GM12873 (cell line): ENCODE results near the gene BIN1.

Experiments
- TF ChIP-seq, protein P1 (sequence below): IDR thresholded peaks from 2 replicates; pipeline ENCODE4 v1.5.1; 2012; ENCODE audit warnings: low read depth, mild to moderate bottlenecking, moderate library complexity, low read length, control low read depth; ENCODE audit not compliant: insufficient read depth; ENCODE audit errors: missing control alignments

Gene BIN1

DNA sequence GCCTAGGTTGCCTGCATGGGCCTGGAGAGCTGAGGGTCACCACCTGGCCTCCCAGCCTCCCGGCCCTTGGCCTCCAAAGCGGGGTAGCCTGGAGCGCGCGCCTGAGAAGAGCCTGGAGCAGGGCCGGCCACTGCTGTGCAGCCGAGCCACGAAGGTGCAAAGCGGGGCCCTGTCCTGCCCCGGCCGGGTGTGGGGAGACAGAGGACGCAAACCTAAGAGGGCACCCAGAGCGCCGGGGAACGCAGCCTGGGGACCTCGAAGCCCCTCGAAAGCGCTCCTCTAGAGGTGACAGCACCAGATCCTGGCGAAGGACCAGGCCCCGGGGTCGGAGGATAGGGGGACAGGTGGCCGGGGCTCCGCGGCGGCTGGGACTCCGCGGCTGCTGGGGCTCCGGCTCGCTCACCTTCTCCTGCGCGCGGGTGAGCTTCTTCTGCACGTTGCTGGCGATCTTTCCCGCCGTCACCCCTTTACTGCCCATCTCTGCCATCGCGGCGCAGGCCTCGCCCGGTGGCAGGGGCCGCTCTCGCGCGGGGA, 430 bp downstream of the BIN1 start:
- TF ChIP-seq, protein P1, sequence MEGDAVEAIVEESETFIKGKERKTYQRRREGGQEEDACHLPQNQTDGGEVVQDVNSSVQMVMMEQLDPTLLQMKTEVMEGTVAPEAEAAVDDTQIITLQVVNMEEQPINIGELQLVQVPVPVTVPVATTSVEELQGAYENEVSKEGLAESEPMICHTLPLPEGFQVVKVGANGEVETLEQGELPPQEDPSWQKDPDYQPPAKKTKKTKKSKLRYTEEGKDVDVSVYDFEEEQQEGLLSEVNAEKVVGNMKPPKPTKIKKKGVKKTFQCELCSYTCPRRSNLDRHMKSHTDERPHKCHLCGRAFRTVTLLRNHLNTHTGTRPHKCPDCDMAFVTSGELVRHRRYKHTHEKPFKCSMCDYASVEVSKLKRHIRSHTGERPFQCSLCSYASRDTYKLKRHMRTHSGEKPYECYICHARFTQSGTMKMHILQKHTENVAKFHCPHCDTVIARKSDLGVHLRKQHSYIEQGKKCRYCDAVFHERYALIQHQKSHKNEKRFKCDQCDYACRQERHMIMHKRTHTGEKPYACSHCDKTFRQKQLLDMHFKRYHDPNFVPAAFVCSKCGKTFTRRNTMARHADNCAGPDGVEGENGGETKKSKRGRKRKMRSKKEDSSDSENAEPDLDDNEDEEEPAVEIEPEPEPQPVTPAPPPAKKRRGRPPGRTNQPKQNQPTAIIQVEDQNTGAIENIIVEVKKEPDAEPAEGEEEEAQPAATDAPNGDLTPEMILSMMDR = no peak

DNA sequence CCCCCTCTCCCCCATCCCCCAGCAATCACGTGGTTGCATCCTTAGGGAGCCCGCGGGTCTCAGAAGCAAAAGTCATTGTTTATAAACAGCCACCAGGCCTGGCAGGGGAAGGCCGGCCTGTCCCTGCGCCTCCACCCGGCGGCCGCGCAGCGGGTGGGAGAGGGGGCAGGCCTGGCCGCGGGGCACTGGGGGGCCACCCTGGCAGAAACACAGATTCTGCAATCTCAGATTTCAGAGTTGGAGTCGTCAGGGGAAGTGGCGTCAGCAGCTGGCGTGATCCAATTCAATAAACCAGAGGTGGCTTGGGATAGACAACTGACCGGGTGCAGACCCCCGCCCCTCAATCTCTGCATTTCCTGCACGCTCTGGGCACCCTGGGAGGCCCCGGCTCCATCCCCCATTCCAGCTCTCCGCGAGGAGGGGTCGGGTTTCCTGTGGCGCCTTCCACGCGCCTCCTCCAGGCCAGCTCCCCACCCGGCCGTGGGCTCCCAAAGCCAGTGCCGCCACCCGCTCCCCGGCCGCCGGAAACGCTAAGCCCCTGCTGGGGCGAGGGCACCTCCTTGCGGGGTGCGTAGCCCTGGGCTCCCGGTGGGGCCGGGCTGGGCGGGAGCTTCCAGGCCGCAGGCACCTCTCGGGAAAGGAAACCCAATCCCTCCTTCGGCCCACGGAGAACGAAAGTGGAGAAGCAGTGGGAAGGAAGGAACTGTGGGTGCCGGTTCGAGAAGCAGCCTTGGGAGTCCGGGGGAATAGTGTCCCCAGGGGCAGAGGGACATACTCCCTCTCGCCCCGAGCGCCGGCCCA, 1.1 kb downstream of the BIN1 start:
- TF ChIP-seq, protein P1 = no peak

DNA sequence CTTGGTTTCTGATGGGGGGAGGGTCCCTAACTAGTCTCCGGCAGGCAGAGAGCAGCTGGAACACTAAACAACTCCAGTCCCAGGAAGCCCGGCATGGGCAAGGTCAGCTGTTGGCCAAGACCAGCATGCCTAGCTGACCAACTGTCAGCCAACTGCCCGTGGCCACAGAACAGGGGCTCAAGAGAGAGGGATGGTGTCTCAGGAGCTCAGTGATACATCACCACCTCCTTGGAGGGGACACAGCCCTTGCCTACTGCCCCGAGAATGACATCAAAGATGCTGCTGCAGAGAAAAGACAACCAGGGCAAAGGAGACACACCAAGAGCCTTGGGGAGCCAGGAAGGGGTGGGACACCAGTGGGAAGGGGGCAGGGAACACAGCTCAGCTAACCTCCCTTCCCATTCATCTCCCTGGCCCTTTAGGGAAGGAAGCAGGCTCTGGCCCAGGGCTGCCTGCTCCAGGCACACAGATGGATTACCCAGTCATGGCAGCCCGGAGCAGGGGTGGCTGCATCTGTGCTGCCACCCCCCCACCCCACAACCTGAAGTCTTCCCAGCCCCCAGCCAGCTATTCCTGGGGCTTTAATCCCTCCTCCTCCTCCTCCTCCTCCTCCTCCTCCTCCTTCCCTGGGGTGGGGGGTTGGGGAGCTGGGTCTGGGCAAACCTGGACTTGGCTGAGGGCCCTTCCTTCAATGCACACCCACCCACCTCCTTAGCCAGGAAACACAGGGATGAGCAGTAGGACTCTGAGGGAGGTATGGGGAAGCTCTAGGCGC, 1.9 kb downstream of the BIN1 start:
- TF ChIP-seq, protein P1 = no peak

DNA sequence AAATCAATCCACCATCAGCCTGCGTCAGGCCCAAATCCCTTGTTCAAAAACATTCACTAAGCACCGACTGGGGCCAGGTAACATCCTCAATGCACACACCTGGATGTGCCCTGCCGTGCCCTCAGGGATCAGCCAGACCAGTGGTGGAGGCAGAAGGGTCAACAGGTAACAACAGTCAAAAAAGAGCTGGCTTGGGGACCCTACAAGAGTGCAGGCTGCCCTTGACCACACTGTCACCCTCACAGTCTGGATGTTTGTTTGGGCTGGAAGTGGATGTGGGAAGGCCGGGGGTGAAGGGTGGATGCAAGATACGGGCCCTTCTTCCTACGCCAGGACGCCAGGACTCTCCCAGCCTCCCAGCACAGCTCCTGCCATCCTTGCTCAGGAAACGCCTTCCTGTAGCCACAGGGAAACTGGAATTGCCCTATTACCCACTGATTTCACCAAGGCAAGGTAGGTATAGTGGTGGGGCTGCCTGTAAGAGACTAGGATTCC, 2.7 kb downstream of the BIN1 start:
- TF ChIP-seq, protein P1 = no peak

DNA sequence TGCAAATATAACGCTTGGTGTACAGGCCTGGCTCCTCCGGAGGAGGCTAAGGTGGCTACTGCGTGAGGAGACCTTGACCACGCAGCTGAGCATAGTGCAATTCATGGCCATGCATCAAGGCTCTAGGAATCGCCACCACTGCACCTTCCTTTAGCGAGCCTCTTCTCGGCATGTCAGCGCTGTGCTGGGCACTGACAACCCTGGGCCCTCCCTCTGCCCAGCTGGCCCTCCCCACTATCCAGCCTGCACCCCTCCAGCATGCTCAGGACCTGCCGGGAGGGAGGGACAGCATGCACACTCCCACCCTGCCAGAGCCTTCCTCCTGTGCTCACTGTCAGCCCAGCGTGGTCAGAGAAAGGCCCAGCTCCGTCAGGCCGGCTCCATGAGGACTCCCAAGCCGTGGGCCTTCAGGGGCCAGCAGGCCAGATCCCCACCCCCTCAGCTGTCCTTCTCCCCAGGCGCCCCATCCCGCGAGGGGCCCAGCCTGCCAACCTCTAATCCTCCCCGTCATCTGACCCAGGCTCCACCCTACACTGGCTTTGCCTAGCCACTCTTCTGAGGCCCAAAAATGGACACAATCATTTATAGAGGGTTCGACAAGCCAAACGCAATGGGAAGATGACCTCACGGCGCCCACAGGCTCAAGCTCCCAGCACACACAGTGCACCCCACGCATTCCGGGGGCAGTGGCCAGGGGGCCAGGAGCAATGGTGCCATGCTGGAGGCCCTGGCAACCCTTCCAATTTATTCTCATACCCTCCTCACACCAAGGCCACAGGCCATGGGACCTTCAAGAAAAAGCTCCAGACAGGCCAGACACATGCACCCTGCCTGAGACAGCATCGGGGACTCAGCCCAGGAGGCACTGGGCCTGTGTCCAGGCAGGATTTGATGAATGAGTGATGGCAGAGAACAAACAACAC, 3.5 kb downstream of the BIN1 start:
- TF ChIP-seq, protein P1 = no peak

DNA sequence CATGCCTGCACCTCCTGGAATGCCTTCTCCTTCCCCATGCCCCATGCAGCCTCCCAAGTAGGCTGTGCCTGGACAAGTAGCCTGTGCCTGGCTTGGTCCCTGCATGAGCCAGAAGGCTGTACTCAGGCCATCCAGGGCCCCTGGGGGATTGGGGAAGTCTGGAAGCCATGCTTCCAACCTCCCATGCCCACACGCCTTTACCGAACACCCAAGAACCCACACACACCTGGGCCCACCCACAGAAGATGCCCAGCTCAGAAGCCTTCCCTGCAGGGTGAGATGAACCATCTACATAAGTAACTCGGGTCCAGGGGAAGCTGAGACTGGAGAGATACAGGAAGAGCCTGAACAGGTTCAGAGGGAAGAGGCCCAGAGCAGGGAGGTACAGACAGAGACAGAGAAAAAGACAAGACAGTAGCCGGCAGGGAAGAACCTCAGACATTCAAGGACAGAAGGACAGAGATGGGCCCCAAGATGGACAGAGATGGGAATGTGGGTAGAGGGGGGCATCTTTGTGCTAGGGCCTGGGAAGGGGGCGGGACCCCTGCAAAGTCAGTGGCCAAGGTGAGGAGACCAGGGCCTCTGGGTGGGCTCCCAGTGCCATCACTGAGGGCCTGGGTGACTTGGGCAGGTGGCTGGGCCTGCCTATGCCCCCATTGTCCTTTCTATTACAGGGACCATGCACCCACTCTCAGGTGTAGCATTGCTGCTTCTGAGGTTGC, 4.3 kb downstream of the BIN1 start:
- TF ChIP-seq, protein P1 = no peak
